ENCODE measurements around the gene COLEC12. TPM values are rescaled to one million over a fixed set of nuclear protein-coding genes. Genes with fewer than 3 reads are reported as not detected.
A peak's percentile ranks its signal among the peaks of the same experiment; 100 is the strongest.

The COLEC12 gene
- total RNA-seq, 4 donors from 2014 or later, result 1.4 to 12.2 (median 4.0) TPM

DNA sequence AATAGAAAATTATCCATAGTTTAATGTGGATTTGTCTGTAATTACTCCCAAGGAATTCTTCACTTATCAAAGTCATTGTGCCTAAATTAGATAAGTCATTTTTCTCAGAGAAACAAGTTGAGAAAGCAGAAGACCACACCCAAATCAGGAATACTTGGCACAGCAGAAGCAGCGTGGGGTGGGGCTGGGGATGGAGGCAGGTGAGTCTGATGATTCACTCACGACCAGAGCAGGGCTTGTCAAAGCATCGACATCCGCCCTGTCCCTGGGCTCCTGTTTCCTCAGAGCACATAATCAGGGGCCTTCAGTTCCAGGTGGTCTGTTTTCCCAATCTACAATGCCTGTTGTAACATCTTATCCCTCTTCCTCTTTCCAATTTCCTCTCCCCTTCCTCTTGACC lies 31.5 kb upstream of the COLEC12 start:
- intact Hi-C loops (cut with DNase I), result no loop called here
- 28 to 32% methylated on average over 4 of the region's 4 CpGs for WGBS, 2 donors
- TF ChIP-seq POLR2A (IDR thresholded peaks at IDR 0.05), result no peak
- TF ChIP-seq, protein P1, sequence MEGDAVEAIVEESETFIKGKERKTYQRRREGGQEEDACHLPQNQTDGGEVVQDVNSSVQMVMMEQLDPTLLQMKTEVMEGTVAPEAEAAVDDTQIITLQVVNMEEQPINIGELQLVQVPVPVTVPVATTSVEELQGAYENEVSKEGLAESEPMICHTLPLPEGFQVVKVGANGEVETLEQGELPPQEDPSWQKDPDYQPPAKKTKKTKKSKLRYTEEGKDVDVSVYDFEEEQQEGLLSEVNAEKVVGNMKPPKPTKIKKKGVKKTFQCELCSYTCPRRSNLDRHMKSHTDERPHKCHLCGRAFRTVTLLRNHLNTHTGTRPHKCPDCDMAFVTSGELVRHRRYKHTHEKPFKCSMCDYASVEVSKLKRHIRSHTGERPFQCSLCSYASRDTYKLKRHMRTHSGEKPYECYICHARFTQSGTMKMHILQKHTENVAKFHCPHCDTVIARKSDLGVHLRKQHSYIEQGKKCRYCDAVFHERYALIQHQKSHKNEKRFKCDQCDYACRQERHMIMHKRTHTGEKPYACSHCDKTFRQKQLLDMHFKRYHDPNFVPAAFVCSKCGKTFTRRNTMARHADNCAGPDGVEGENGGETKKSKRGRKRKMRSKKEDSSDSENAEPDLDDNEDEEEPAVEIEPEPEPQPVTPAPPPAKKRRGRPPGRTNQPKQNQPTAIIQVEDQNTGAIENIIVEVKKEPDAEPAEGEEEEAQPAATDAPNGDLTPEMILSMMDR (IDR thresholded peaks at IDR 0.05), result no peak
- no peak overlapping the region for H3K4me3 ChIP-seq
- no peaks in the 10 kb centered on the region for H3K9me3 ChIP-seq
- DNase-seq, result no peak
- H3K36me3 ChIP-seq, result no peaks in the 10 kb centered on the region
- H3K27me3 ChIP-seq, result no peaks in the 10 kb centered on the region
- peak overlapping the region in 1 of 4 donors; percentile 28 for H3K27ac ChIP-seq
- peaks cover 0 to 34% (median 6%) of the 10 kb centered on the region in 3 donors for H3K4me1 ChIP-seq

DNA sequence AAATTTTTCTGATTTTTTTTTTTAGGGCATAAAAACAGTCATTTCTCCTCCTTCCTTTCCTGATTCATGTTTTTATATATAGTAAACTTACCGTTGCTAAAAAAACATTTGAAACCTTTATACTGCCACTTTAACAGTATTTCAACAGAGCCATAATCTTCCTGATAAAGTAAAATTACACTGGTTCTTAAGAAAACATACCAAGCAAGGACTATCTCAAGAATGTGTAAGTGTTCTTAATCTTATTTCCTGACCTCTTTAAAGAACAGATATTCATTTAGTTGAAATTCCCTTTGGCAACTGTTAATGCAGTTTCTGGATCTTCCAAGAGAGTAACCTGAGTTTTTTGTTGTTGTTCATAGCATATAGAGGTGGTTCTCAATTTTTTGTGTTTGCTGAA lies 26.6 kb upstream of the COLEC12 start:
- peaks cover 0 to 8% (median 0%) of the 10 kb centered on the region in 3 donors for H3K4me1 ChIP-seq
- TF ChIP-seq, protein P1 (IDR thresholded peaks at IDR 0.05), result no peak
- no peak for TF ChIP-seq POLR2A (IDR thresholded peaks at IDR 0.05)
- H3K36me3 ChIP-seq, result no peaks in the 10 kb centered on the region
- intact Hi-C loops (cut with DNase I), result no loop called here
- no peak overlapping the region for H3K4me3 ChIP-seq
- no peaks in the 10 kb centered on the region for H3K9me3 ChIP-seq
- H3K27me3 ChIP-seq, result no peaks in the 10 kb centered on the region
- H3K27ac ChIP-seq, result no peak overlapping the region
- WGBS, 2 donors, result 38 to 42% methylated on average over 1 of the region's 1 CpG
- no peak for DNase-seq

DNA sequence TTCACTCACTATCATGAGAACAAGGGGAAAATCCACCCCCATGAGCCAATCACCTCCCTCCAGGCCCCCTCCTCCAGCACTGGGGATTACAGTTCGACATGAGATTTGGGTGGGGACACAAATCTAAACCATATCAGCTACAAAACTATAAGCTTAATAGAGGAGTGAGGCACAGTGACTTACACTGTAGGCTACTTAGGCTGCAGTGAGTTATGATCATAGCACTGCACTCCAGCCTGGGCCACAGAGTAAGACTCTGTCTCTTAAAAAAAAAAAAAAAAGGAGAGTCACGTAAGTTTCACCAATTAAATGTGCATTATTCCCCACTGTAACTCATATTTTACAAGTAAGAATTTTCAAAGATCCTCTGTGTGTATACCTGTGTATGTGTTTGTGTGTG lies 26.2 kb upstream of the COLEC12 start:
- no peak for TF ChIP-seq POLR2A (IDR thresholded peaks at IDR 0.05)
- H3K4me1 ChIP-seq, result peaks cover 0 to 3% (median 0%) of the 10 kb centered on the region in 3 donors
- H3K27ac ChIP-seq, result no peak overlapping the region
- no peak overlapping the region for H3K4me3 ChIP-seq
- H3K36me3 ChIP-seq, result no peaks in the 10 kb centered on the region
- H3K9me3 ChIP-seq, result no peaks in the 10 kb centered on the region
- no peaks in the 10 kb centered on the region for H3K27me3 ChIP-seq
- WGBS, 2 donors, result 53 to 89% methylated on average over 1 to 2 of the region's 2 CpGs
- intact Hi-C loops (cut with DNase I), result no loop called here
- no peak for DNase-seq

- no peak for DNase-seq
- intact Hi-C loops (cut with DNase I), result no loop called here
Observed at GRCh38 chr18:525036-525797, 24.7 kb upstream of the COLEC12 start.

DNA sequence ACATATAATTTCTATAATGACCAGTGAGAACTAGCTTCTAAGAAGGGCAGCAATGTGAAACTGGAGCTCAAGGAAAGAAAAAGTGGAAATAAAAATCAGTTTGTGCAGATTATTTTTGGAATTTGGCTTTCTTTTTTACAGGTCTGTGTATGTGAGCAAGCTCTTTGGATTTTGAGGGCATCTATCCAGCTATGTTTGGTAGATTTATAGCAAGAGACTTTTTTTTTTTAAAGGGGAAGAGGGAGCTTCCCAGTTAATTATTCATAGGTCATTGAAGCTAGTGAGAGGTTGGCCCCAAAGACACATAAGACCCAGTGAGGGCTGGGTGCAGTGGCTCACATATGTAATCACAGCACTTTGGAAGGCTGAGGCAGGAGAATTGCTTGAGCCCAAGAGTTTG lies 24.0 kb upstream of the COLEC12 start:
- TF ChIP-seq POLR2A (IDR thresholded peaks at IDR 0.05), result no peak
- TF ChIP-seq, protein P1 (IDR thresholded peaks at IDR 0.05), result no peak
- H3K4me1 ChIP-seq, result peaks cover 0 to 3% (median 0%) of the 10 kb centered on the region in 3 donors
- no peaks in the 10 kb centered on the region for H3K9me3 ChIP-seq
- no peaks in the 10 kb centered on the region for H3K27me3 ChIP-seq
- no peaks in the 10 kb centered on the region for H3K36me3 ChIP-seq
- H3K27ac ChIP-seq, result no peak overlapping the region
- intact Hi-C loops (cut with DNase I), result no loop called here
- H3K4me3 ChIP-seq, result no peak overlapping the region
- no peak for DNase-seq

More at GRCh38 chr18:525036-525797, 24.7 kb upstream of the COLEC12 start:
- Histone ChIP-seq H3K4me1 (no peaks in the 10 kb centered on the region), H3K27me3 (no peaks in the 10 kb centered on the region), H3K4me3 (no peak overlapping the region), H3K36me3 (no peaks in the 10 kb centered on the region), H3K27ac (no peak overlapping the region), H3K9me3 (no peaks in the 10 kb centered on the region)
- TF ChIP-seq, protein P1 (IDR thresholded peaks at IDR 0.05), result no peak
- TF ChIP-seq POLR2A (IDR thresholded peaks at IDR 0.05), result no peak
- WGBS, 2 donors, result 60 to 70% methylated on average over 6 of the region's 6 CpGs
